ENCODE results near the gene MARVELD1.

MARVELD1 gene

GRCh38 chr10:97759946-97760345 is 46.4 kb downstream of the MARVELD1 start:
- no peak for DNase-seq

- DNase-seq, result no peak
Measured at GRCh38 chr10:97760461-97761257, 47.1 kb downstream of the MARVELD1 start.

GRCh38 chr10:97761331-97761865 is 47.9 kb downstream of the MARVELD1 start:
- DNase-seq, result no peak

DNA sequence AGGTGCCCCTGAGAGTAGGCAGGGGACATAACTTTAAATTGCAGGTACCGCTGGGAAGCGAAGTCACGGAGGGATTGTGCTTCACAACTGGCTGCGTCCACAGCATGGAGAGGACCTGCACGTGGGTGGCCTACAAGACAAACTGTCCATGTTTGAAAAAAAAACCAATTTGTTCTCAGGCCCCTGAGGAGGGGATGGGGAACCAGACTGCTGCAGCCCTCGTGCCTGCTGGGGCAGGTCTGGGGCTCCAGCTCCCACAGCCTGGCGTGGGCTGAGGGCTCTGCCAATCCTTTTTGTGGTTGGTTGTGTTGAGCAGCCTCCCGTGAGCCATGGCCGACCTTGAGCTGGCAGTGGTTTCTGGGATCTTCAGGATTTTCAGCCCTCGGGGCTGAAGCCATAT is 48.5 kb downstream of the MARVELD1 start:
- DNase-seq, result no peak

GRCh38 chr10:97762816-97763215 is 49.3 kb downstream of the MARVELD1 start:
- DNase-seq, result no peak

GRCh38 chr10:97763411-97763810 is 49.9 kb downstream of the MARVELD1 start:
- DNase-seq, result no peak

GRCh38 chr10:97763947-97764346 is 50.4 kb downstream of the MARVELD1 start:
- DNase-seq, result no peak

GRCh38 chr10:97764519-97764931 is 51.0 kb downstream of the MARVELD1 start:
- DNase-seq, result no peak

DNA sequence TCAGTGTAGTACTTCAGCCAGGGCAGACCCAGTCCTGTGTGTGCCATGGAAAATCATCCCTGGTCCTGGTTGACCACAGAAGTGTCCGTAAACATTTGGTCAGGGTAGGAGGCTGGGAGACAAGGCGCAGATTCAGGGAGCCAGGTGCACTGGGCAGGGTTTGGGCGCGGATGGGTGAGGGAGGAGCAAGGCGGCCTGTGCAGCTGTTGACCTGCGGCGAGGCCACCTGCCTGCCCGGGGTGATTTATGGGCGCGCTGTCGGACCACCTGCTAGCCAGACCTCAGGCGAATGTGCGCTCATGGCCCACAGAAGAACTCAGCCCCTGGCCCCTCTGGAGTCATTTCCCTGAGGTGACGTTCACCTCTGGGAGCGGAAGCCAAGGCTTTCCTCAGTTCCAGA is 51.7 kb downstream of the MARVELD1 start:
- no peak for DNase-seq

DNA sequence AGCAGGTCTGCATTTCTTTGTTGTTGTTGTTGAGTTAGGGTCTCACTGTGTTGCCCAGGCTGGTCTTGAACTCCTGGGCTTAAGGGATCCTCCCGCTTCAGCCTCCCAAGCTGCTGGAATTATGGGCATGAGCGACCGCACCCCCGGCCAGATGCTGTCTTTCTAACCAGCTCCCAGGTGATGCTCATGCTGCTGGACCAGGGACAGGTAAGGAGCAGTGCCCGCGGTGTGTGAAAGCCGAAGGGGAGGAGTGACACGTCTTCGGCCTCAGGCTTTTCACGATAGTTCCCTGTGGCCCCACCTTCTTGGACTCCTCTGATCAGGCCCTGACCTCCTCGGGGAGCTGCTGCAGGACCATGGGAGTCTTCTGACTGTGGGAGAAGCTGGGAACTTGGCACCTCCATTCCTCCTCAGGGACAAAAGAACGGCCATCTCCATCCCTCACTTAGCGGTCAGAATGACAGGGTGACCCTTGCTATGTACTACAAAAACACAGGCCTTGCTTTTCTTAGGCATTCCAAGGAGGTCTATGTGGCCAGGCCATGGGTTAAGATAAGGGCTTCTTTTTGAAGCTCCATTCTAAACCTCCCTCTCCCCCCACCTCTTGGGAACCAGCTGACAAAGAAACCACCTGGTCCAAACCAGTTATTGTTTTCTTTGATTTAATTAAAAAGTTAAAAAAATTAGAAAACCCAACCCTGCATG is 52.7 kb downstream of the MARVELD1 start:
- DNase-seq, result no peak

- DNase-seq, result no peak
Measured at GRCh38 chr10:97766996-97767924, 53.7 kb downstream of the MARVELD1 start.

Data from NCI-H2081 treated with DMSO at 0.1 percent for 48 hours (cell line).